K562 (cell line): Measurements from ENCODE around the gene CYB5D1.

Experiments
- CHD1 ChIP-seq: fragments of 200-600 bp; sonication (generic); IDR thresholded peaks from one replicate; pipeline ENCODE4 v1.6.1; 2012; ENCODE audit warnings: mild to moderate bottlenecking, moderate library complexity, low read length, inconsistent platforms
- HNRNPK ChIP-seq: fragments of 200-400 bp; formaldehyde crosslinking; IDR thresholded peaks from one replicate; pipeline ENCODE4 v1.6.1; 2018; ENCODE audit warnings: mild to moderate bottlenecking, low read depth, low read length; ENCODE audit not compliant: poor library complexity, severe bottlenecking
- TAF15 ChIP-seq: fragments of 200-400 bp; formaldehyde crosslinking; IDR thresholded peaks from 2 replicates; pipeline ENCODE4 v1.6.1; 2017; ENCODE audit warnings: mild to moderate bottlenecking, low read depth, low read length, moderate library complexity
- TEAD4 ChIP-seq, 2 experiments: sonication (generic) in 1 of 2; formaldehyde crosslinking in 1 of 2; IDR thresholded peaks; 2 replicates each; pipeline versions ENCODE4 v1.6.1 to v1.8.0; 2012 to 2022; ENCODE audit warnings: borderline replicate concordance in 1 of 2, inconsistent platforms in 1 of 2, low read length in 1 of 2, mild to moderate bottlenecking in 1 of 2, missing genetic modification reagents in 1 of 2
- TF ChIP-seq, protein P1 (sequence below), 2 experiments: fragments of 450-650 bp in 1 of 2; sonication (generic) in 1 of 2; formaldehyde crosslinking; conservative IDR thresholded peaks; 2 replicates each; pipeline versions ENCODE4 v1.4.0 to v1.8.1; 2020 to 2022; ENCODE audit warnings: mild to moderate bottlenecking in 1 of 2, missing genetic modification reagents in 1 of 2
- TF ChIP-seq, protein P2 (sequence below), 3 experiments: fragments of 200-800 bp in 1 of 3; fragments of 250-450 bp in 1 of 3; fragments of 450-650 bp in 1 of 3; sonication (Bioruptor Pico) in 1 of 3; sonication (Bioruptor generic) in 1 of 3; formaldehyde crosslinking in 1 of 3; IDR thresholded peaks; 2 replicates each; pipeline versions ENCODE4 v1.6.1 to v1.8.0; 2016 to 2022; ENCODE audit warnings: mild to moderate bottlenecking in 2 of 3, missing genetic modification characterization in 2 of 3, missing compliant biosample characterization in 1 of 3, moderate library complexity in 1 of 3

DNA sequence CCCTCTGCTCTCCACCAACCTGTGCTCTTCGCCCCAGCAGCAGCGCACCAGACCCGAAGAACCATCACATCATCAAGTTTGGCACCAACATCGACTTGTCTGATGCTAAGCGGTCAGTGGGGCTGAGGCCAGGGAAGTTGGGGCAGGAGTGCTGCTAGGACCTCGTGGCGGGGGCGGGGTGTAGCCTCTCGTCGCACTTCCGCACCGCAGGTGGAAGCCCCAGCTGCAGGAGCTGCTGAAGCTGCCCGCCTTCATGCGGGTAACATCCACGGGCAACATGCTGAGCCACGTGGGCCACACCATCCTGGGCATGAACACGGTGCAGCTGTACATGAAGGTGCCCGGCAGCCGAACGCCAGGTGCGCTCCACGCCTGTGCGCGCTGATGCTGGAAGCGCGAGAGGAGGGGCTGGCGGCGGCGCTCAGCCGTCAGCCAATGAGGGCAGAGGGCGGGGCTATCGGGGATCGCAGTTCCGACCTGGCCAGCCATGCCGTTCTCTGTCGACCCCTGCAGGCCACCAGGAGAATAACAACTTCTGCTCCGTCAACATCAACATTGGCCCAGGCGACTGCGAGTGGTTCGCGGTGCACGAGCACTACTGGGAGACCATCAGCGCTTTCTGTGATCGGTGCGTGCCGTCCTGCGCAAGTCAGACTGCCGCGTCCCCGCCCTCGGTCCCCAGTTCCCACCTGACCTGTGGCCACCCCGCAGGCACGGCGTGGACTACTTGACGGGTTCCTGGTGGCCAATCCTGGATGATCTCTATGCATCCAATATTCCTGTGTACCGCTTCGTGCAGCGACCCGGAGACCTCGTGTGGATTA lies 6.2 kb upstream of the CYB5D1 start:
- TF ChIP-seq TAF15, result no peak
- TF ChIP-seq, protein P1, sequence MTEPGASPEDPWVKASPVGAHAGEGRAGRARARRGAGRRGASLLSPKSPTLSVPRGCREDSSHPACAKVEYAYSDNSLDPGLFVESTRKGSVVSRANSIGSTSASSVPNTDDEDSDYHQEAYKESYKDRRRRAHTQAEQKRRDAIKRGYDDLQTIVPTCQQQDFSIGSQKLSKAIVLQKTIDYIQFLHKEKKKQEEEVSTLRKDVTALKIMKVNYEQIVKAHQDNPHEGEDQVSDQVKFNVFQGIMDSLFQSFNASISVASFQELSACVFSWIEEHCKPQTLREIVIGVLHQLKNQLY (CRISPR knock-in tag; conservative IDR thresholded peaks at IDR 0.05), result no peak
- no peak for TF ChIP-seq CHD1
- no peak for TF ChIP-seq TEAD4 (IDR thresholded peaks at IDR 0.05; ENCODE audit: low read length)
- TF ChIP-seq TEAD4 (CRISPR knock-in tag; IDR thresholded peaks at IDR 0.05; ENCODE audit: borderline replicate concordance), result no peak
- TF ChIP-seq, protein P2, sequence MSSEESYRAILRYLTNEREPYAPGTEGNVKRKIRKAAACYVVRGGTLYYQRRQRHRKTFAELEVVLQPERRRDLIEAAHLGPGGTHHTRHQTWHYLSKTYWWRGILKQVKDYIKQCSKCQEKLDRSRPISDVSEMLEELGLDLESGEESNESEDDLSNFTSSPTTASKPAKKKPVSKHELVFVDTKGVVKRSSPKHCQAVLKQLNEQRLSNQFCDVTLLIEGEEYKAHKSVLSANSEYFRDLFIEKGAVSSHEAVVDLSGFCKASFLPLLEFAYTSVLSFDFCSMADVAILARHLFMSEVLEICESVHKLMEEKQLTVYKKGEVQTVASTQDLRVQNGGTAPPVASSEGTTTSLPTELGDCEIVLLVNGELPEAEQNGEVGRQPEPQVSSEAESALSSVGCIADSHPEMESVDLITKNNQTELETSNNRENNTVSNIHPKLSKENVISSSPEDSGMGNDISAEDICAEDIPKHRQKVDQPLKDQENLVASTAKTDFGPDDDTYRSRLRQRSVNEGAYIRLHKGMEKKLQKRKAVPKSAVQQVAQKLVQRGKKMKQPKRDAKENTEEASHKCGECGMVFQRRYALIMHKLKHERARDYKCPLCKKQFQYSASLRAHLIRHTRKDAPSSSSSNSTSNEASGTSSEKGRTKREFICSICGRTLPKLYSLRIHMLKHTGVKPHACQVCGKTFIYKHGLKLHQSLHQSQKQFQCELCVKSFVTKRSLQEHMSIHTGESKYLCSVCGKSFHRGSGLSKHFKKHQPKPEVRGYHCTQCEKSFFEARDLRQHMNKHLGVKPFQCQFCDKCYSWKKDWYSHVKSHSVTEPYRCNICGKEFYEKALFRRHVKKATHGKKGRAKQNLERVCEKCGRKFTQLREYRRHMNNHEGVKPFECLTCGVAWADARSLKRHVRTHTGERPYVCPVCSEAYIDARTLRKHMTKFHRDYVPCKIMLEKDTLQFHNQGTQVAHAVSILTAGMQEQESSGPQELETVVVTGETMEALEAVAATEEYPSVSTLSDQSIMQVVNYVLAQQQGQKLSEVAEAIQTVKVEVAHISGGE (CRISPR knock-in tag; IDR thresholded peaks at IDR 0.05), result no peak
- TF ChIP-seq HNRNPK, result no peak
